Cerebellar nuclear complex (tissue), 1 donor: ENCODE data around the gene SQOR.
"Not testable (repeated sequence)": the region's sequence is repeated elsewhere in the genome, so short reads cannot be mapped to it uniquely, and the experiment has no call there.

ENCODE experiments used
- DNase-seq, 2 experiments: peaks; one replicate each; lab custom pipeline; 2025; lab: John Stamatoyannopoulos, UW

SQOR gene

DNA sequence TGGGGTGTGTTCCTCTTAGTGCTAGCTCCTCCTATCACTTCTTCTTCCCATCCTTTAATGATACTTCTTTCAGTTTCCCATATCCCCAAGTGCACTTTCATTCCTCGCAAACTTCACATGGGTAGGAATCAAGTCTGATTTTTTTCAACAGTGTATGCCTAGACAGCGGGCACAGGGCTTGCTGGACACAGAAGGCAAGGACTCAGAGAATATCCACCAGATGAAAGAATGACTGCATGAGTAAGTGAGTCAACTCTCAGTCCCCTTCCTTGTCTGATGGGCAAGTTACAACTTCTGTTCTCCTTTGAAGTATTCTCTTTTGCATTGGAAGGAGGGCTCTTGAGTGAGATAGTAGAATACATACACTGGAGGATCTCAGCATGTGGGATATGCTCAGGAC, 3.1 kb upstream of the SQOR start:
- no peak for DNase-seq

DNA sequence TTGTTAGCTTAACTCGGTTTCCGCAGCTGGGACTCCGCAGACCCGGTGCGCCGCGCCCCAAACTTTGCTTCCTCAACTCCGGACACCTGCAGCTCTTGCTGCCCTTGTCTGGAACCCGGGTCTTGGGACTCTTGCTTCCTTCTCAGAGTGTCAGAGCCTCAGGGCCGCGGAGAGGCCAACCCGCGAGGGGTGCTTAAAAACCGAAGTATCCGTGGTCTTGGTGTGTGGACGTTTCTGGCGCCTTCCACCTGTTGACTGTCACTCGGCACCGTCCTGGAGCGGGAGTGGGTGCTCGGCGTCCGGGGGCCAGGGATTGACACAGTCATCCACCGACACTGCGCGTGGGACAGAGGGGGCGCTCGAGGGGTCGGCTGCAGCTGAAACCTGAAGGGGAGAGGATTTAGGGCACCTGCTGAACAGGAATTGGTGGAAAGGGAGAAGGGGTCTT, 386 bp downstream of the SQOR start:
- DNase-seq: no peak

DNA sequence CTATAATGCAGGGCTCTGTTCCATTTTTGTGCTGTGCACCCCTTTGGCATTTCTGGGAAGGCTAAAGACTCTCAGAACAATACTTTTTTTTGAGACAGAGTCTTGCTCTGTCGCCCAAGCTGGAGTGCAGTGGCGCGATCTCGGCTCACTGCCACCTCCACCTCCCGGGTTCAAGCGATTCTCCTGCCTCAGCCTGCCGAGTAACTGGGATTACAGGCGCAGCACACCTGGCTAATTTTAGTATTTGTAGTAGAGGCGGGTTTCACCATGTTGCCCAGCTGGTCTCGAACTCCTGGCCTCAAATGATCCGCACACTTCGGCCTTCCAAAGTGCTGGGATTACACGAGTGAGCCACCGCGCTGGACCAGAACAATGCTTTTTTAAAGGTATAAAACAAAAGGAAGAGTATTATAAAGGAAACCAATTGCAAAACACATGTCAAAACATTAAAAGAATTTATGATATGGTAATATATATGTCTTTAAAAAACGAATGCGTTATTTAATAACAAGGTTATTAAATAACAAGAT, 999 bp downstream of the SQOR start:
- DNase-seq: no peak

DNA sequence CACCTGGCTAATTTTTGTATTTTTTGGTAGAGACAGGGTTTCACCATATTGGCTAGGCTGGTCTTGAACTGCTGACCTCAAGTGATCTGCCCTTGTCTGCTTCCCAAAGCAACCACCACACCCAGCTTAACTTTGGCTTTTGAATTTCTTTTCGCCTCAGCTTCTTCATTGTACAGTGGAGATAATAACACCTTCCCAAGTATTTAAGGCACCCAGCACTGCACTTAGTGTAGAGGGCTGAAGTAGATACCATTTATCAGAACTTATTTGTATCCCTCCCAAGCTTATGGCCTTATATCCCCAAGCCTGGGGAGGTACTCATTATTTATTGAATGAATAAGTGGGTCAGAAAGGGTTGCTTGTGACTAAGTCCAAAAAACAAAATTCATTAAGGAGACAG, 2.3 kb downstream of the SQOR start:
- DNase-seq: no peak

DNA sequence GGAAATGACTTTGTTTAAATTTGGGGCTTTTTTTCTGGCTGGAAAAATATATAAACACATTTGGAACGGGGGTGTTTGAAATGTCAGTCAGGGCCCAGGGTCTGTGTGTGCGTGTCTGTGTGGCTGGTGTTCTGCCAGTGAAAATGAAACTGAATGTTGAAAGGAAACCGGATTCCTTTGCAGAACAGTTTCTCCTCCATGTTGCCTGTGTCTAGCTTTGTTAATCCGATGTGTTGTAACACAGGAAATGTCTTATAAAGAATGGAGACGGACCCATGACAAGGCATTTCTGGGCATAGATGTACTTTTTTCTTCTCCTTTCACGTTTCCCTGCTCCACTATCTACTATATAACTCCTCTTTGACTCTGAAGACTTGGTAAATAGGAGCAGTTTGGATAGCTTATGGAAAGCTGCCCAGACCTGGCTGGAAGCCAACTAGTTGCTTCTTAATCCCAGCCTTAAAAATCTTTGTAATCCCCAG, 2.8 kb downstream of the SQOR start:
- no peak for DNase-seq

DNA sequence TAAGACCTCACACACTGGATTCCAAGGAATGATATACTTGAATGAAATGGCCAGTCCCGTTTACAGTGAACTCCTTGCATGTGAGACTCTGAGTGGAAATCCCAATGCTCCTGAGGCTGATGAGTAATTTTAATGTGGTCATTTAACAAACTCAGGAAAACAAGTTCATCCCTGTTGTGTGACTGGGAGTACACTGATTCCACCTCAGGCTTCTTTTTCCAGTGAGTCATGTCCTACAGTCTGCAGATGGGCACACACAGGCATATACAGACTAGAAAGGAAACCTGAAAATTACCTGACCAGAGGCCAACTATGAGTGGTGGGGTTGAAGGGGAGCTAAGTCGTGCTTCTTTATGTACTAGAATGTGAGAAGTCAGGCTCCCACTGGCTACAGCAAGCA, 5.8 kb downstream of the SQOR start:
- no peak for DNase-seq

DNA sequence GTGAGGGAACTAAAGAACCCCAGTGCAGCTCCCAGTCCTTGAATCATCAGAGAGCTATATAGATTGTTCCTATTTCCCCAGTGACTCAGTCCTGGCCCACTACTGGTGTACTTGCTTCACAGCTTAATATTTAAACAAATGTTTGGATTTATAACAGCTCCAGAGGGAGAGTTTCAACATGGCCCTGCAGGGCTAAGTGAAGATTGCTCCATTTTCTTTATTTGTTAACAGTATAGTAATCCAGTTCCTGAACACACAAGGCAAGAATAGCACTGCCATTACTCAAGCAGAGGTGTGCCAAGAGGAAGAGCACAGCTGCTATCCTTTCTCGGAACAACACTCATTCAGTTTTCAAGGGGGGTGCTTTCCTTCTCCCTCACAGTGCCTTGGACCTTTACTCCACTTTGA, 6.5 kb downstream of the SQOR start:
- DNase-seq: no peak

DNA sequence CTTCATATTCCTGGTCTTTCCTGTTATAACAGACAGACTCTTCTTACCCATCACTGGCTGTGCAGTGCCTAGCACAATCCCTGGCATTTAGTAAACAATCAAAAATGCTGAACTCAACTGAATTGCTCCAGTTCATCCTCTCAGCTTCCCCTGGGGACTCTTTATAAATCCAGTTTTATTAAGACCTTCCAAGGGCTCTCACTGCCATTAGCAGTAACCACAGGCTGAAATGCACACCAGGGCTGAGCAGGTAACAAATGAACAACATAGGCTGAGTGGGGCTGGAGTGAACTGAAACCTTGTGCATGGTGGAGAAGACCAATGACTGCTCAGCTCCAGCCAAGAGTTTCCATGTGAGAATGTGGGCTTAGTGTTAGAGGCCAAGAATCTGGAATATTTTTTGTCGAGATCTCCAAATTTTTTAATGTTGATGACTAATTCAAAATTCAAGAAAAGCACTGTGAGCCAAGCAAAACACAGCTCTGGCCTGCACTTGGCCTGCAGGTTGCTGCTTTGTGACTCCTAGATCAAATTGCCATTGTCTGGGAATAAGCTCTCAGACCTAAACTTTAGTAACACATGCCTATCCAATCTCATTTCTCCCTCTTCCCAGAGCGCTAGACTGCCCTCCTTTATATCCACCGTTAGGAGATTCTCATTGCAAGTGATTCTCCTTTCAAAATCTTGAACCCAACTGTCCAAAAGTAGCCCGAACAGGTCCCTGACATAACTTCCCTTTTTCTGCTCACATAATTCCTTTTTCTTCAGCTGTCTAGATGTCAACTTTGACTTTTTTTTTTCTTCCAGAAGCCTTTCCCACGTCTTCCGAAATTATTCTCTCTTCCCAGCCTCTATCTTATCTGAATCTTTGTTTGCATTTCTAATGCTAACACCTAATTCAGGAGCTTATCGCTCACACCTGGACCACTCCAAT, 7.4 kb downstream of the SQOR start:
- DNase-seq: no peak

DNA sequence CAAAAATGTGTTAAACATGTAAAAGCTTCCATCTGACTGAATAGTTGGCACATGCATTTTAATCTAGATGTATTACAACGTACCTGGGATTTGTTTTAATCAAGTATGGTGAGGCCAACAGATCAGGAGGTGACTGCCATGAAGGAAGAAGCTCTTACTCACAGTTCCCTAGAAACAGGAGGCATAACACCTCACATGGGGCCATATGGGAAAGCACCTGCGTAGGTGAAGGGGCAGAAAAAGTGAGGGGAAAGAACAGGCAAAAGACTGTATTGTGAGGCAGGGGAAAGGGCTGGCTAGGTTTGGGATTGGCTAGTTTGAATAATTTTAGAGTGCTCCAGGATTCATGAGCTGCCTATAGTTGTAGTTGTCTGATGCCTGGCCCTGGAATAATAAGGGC, 9.6 kb downstream of the SQOR start:
- no peak for DNase-seq

DNA sequence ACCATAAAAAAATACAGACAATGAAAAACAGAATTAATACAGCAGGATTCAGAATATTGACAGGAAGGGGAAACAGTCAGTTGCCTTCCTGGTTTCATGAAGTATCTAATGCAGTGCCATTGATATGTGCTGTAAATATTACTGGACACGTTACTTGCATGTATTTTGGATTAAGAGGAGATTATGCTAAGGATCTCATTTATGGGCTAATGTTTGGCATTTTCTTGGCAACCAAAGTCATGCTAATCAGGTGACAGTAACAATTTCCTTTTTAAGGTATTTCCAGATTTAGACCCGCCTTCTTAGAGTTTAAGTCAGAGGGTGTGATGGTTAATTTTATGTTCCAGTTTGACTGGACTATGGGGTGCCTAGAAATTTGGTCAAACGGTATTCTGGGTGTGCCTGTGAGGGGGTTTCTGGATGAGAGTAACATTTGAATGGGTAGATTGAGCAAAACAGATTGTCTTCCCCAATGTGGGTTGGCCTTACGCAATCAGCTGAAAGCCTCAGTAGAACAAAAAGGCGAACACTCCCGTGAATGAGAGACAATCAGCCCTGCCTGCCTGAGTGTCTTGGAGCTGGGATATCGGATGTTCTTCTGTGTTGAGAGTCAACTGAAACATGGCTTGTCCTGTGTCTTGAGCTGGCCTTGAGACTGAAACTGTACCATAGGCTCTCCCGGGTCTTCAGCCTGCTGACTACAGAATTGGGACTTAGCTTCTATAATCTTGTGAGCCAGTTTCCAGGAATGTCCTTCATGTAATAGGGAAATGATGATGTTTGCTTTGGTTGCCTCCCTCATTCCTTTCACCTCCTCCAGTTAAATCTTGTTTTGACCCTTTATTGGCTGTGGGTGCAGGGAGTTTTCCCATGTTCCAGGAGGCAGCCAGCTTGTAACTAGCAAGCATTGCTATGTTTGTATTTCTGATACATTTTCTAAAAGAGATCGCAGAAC, 10.5 kb downstream of the SQOR start:
- no peak for DNase-seq

DNA sequence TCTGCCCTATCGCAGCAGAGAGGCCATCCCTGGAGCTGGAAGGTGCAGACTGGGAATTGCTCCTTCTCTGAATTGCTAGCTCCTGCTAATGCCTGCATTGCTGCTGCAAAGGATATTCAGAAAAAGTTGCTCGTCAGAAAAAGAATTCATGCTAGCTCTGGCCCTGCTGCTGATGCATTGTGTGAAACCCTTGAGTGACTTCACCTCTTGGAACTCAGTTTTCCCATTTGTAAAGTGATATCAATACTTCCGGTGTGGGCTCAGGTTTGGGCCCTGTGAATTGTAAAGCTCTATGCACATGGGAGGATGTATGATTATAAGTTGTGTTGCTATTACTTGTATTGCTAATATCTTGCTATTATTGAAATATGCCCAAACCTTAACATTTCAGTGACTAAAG, 11.4 kb downstream of the SQOR start:
- no peak for DNase-seq

DNA sequence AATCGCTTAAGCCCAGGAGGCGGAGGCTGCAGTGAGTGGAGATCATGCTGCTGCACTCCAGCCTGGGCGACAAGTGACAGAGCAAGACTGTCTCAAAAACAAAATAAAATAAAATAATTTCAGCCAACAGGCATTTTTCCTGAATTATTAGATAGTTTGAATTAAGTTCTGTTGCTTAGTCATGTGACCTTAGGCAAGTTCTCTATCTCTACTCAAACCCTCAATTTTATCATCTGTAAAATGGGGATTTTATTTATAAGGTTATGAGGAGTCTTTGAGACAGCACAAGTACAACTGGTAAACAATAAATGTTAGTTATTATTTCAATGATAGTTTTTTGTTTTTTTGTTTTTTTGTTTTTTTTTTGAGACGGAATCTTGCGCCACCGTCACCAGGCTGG, 13.0 kb downstream of the SQOR start:
- no peak for DNase-seq

DNA sequence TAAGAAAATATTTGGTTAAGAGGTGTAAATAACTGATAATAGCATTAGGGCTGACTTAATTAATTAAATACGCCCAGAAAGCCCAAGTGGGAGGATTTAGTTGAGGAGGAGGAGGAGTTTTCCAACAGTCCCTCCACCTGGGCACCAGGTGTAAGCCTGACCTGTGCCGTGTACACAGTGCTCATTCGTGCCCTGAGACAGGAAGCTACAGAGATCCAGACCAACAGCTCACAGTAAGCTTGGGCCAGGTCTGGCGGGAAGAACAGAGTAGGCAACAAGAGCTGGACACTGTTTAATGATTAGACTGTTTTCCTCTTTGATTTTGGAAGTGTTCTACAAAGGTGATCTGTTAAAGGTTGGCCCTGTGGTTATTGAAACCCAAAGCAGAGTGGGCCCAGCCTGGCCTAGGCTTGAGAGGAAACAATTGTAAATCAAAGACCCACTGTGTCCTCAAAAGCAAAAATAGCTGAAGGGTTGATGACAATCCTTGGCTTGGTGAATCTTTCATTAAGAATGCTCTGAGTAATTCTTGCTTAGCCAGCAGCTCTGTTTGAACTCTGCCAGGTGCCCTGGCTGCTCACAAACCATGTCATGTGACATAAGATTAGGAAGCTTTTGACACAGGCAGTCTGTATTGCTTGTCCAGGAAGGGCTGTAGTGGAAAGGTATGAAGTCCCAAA, 13.8 kb downstream of the SQOR start:
- DNase-seq: no peak

DNA sequence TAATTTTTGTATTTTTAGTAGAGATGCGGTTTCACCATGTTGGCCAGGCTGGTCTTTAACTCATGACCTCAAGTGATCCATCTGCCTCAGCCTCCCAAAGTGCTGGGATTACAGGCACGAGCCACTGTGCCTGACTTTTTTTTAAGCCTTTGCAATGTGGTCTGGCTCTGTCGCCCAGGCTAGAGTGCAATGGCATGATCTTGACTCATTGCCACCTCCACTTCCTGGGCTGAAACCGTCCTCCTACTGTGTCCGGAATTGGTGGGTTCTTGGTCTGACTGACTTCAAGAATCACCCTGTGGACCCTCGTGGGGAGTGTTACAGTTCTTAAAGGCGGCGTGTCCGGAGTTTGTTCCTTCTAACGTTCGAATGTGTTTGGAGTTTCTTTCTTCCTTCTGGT, 15.2 kb downstream of the SQOR start:
- DNase-seq: not testable (repeated sequence)

DNA sequence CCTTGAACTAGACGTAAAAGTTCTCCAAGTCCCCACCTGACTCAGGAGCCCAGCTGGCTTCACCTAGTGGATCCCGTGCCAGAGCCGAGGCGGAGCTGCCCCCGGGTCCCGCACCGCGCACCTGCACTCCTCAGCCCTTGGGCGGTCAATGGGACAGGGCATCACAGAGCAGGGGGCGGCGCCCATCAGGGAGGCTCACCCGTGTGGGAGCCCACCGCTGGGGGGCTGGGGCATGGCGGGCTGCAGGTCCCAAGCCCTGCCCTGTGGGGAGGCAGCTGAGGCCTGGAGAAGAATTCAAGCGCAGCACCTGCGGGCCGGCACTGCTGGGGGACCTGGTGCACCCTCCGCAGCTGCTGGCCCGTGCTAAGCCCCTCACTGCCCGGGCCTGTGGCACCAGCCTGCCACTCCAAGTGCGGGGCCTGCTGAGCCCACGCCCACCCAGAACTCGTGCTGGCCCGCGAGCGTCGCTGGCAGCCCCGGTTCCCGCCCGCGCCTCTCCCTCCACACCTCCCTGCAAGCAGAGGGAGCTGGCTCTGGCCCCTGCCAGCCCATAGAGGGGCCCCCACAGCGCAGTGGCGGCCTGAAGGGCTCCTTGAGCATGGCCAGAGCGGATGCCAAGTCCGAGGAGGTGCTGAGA, 16.2 kb downstream of the SQOR start:
- no peak for DNase-seq

DNA sequence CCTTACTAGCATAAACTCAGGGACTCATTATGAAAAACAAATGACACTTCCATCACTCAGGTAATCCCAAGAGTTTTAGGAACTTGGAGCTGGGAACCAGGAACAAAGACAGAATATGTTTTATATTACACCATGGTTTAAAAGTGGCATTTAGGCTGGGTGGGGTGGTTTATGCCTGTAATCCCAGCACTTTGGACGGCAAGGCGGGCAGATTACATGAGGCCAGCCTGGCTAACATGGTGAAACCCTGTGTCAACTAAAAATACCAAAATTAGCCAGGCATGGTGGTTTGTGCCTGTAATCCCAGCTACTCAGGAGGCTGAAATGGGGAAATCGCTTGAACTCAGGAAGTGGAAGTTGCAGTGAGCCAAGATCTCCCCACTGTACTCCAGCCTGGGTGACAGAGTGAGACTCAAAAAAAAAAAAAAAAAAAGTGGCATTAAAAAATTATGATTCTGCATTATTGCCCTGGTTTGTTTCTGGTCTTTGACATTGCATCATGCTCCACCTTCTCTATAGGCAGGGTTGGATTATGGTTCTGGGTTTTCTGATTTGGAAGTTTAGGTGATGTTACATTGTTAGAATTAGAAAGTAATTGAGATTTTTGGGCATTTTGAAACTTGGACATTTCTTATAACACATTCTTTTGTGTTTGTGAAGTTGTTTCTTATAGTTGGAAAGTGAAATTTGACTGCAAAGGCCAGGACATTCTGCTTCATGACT, 19.0 kb downstream of the SQOR start:
- DNase-seq: no peak

DNA sequence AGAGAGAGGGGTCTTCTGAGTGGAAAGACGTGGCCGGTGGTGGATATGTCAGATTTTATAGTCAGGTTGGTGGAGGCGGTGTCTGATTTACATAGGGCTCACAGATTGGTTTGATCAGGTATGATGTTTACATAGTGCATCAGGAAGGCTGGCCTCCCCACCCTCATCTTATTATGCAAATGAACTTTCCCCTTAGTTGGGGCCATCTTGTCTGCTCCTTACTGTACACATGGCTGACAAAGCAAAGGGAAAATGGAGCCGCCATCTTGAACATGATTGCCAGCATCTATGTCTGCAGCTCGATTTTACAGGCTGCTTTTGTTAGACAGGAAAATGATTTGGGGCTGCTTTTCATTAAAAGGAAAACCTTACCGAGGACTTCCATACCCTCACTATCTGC, 19.9 kb downstream of the SQOR start:
- DNase-seq: no peak

DNA sequence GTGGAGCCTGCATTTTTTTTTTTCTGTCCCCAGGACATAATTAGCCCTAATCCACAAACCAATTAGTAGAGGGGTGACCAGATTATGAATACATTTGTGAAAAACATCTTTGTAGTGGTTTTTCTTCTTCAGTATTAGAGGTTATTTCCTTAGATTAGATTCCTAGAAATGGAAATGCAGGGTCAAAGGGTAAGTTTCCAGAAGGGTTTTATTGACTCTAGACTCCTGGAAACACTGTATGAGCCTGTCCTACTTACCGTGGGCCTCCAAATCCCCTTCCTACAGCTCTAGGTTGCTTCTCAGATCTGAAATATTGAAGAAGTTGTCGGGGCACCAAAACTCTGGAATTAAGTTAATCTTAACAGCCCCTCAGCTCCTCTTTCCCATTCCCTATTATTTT, 22.4 kb downstream of the SQOR start:
- DNase-seq: no peak

DNA sequence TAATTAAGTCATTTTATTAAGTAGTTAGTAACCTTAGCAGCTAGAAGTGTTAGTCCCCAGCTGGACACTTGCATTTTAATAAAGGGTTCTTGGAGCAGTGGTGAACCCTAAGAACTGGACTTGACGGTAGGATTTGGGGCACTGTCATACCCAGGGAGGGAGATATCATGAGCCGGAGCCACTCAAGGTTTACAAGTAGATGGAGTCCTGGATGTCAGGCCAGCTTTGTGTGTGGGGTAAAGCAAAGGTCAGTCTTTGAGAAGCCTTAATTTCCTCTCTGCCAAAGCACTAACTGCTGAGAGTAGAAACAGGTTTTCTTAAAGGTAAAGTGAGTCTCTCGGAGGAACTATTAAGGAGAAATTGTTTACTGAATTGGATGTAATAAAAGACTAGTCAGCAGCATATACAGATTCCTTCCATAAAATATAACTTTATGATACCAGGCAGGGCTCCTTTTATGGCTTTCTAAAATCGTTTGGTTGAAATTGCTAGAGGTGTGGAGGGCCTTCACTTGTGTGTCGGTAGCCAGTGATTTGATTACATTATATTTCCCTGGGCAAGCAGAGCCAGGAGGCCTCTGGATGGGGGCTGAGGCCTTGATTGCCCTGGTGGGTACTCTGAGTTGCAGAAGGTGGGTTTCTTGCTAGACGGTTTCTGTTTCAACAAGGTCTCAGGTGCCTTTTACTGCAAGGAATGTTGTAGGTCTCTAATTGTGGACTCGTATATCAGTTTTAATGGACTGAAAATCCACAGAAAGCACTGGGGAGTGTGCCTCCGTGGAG, 23.1 kb downstream of the SQOR start:
- no peak for DNase-seq
